Suppressor macrophage (primary cell): Measurements from ENCODE around the gene MPHOSPH9.
A peak's percentile ranks its signal among the peaks of the same experiment; 100 is the strongest.

ENCODE experiments used
- DNase-seq, 4 experiments: peaks; one replicate each; pipeline ENCODE4 v3.0.0-alpha.2; 2020 to 2022
- total RNA-seq, 17 experiments: gene quantifications; one replicate each; lab custom pipeline; 2026; ENCODE audit warnings: mixed read lengths in 6 of 17, inconsistent platforms in 3 of 17; lab: John Stamatoyannopoulos, UW

Gene MPHOSPH9, protein sequence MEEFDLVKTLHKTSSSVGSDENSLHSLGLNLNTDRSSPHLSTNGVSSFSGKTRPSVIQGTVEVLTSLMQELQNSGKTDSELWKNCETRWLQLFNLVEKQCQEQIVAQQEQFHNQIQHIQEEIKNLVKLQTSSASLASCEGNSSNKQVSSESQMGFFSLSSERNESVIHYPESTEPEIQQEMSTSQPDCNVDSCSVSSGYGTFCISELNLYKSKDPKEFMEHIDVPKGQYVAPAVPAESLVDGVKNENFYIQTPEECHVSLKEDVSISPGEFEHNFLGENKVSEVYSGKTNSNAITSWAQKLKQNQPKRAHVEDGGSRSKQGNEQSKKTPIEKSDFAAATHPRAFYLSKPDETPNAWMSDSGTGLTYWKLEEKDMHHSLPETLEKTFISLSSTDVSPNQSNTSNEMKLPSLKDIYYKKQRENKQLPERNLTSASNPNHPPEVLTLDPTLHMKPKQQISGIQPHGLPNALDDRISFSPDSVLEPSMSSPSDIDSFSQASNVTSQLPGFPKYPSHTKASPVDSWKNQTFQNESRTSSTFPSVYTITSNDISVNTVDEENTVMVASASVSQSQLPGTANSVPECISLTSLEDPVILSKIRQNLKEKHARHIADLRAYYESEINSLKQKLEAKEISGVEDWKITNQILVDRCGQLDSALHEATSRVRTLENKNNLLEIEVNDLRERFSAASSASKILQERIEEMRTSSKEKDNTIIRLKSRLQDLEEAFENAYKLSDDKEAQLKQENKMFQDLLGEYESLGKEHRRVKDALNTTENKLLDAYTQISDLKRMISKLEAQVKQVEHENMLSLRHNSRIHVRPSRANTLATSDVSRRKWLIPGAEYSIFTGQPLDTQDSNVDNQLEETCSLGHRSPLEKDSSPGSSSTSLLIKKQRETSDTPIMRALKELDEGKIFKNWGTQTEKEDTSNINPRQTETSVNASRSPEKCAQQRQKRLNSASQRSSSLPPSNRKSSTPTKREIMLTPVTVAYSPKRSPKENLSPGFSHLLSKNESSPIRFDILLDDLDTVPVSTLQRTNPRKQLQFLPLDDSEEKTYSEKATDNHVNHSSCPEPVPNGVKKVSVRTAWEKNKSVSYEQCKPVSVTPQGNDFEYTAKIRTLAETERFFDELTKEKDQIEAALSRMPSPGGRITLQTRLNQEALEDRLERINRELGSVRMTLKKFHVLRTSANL
- 12.0 to 65.0 (median 33.5) reads per million in 17 experiments for total RNA-seq

DNA sequence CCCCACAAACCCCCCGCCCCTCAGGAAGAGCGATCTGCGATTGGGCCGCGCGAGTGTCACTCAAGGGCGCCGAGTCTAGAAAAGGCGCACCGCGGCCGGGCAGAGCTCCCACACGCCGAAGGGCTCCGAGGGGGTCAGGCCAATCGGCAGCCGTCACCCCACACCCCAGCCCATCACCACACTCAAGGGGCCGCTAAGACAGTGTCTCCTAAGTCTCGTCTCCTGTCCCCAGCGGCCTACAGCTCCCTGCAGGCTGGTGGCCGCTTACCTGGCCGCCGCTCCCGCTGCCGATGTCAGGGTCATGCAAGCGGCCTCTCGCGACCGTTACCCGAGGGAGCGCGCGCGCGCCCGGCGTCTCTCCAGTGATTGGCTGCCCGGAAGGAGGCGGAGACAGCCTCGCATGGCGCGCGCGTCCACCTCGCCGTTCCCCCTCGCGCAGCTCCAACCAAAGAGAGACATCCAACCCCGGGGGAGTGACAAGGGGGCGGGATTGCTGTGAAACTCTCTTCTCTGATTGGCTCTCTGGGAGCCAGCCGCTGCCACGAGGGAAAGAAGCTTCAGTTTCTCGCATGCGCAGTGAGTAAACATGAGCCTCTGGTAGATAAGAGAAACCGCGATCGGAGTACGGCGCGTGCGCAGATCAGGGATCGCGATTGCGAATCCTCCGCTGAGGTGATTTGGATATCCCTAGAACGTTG lies at the start of gene MPHOSPH9, which contains the start of gene MTRFR:
Gene MPHOSPH9 (minus strand): TSS at position 335 of the 698 bp plus-strand sequence. CDS start 2,777 bp downstream, outside the sequence.
Gene MTRFR (plus strand): TSS at position 630 of the 698 bp plus-strand sequence. CDS start 20,239 bp downstream, outside the sequence.
- DNase-seq, result peak; percentile 99 to 100 (median 99)

DNA sequence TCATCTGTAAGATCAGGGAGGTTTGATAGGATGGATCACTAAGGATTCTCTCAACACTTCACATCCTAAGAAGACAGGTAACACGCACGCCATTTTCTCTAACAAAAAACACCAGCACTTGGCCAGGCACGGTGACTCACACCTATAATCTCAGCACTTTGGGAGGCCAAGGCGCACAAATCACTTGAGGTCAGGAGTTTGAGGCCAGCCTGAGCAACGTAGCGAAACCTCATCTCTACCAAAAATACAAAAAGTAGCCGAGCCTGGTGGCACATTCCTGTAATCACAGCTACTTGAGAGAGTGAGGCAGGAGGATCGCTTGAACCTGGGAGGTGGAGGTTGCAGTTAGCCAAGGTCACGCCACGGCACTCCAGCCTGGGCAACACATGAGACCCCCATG lies 49.2 kb upstream of the MPHOSPH9 start:
- DNase-seq, result no peak

DNA sequence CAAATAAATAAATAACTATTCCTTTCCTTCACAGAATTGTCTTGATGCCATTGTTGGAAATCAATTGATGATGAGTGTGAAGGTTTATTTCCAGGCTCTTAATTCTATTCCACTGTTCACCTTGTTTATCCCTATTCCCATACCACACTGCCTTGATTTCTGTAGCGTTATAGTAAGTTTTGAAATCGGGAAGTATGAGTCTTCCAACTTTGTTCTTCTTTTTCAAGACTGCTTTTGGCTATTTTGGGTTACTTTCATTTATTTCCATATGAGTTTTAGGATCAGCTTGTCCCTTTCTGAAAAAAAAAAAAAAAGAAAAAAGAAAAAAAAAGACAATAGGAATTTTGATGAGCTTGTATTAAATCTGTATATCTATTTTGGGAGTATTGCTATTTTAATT lies 48.0 kb upstream of the MPHOSPH9 start:
- peak in 3 of 4 experiments; percentile 15 to 53 (median 46) for DNase-seq

DNA sequence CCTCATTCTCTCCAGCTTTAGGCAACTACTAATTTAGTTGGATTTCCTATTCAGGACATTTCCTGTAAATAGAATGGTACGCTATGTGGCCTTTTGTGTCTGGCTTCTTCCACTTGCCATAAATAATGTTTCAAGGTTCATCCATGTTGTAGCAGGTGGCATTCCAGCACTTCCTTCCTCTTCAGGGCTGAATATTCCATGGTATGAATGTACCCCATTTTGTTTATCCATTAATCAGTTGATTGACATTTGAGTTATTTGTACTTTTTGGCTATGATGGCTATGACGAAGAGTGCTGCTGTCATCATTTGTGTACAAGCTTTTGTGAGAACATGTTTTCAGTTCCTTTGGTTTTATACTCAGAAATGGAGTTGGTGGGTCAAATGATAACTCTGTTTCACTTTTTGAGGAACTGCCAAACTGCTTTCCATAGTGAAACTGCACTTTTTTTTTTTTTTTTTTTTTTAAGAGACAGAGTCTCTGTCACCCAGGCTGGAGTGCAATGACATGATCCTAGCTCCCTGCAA lies 45.2 kb upstream of the MPHOSPH9 start:
- peak; percentile 58 to 90 (median 78) for DNase-seq

DNA sequence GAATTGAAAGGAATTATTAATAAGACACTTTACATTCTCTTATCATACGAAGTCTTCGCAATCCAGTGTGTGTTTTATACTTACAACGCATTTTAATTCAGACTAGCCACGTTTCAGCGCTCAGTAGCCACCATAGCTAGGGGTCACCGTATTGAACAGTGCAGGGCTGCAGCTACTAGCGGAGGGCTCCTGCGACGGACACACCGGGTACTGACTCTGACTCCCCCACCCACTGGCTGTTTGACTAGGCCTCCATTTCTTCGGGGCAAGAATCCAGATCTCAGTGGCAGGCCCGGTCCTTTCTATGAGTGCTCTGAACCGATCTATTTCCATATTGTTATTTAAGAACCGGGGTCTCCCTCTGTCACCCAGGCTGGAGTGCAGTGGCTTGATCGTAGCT lies 40.2 kb upstream of the MPHOSPH9 start:
- DNase-seq, result no peak

DNA sequence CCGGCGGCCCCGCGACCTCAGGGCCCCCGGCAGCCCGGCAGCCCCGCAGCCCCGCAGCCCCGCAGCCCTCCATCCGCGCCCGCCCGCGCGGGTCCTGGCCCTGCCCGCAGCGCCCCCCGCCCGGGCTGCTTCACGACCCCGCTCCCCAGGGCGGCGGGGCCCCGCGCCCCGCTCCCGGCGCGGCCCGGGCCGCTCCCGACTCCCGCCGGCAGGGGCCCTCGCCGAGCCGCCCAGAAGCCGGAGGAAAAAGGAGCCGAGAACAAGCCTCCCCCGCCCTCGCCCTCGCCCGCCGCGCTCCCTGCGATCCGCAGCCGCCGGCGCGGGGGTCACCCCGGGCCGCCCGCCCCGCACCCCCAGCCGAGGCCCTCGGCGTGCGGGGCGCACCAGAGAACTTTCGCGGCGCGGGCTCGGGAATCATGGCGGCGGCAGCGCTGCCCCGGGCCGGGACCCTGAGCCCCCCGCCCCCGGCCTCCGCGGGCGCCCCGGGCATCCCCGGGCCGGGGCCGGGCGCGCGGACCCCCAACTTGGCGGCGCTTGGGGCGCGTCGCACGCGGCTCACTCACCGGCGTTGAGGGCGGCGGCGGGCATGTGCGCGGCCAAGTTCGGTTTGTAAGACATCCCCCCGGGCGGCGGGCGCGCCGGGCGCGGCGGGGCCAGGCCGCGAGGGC lies 38.2 kb upstream of the MPHOSPH9 start:
- peak; percentile 75 to 92 (median 84) for DNase-seq

DNA sequence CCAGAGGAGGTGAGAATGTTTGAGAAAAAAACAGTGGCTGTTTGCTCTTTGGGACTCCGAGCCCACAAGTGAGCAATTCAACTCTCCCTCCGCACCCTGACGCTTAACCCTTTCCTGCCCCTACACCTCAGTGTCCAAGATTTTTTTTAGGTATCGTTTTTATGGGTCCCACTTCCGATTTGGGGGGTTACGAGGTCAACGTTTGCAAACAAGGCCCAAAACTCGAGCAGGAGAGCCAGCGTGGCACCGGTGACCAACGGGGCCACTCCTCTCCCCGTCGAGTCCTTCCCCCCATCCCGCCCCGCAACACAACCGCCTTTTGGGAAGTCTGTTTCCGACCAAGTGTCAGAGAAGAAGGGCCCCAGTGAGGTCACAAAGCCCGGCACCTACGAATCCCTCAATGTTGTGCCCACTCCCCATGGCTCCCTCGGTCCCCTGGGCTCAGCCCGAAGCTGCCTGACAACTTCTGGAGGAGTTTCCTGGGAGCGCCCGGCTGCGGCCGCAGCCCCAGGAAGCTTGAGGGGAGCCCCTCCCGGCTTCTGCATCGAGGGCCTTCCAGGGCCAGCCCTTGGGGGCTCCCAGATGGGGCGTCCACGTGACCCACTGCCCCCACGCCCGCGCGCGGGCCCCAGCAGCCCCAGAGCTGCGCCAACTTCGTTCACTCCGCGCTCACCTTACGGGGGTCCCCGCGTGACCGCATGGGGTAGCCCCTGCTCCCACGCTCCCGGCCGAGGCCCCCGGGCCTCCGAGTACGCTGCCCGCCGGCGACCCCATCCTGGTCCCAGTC lies 37.5 kb upstream of the MPHOSPH9 start:
- peak; percentile 49 to 69 (median 54) for DNase-seq

DNA sequence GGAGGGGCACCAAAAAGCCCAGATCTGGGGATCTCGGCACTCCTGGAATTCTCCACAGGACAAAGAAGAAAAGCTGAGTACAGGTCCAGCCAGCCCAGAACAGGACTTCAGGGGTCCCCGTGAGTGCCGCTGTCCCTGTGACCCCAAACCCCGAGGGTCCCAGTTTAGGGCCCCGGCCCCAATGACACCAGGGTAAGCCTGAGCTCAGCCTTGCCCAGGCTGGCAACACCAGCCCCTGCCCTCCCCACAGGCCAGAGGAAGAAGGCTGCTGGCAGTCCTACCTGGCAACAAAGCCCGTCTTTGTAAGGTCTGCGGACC lies 36.9 kb upstream of the MPHOSPH9 start:
- peak in 1 of 4 experiments; percentile 13 for DNase-seq

DNA sequence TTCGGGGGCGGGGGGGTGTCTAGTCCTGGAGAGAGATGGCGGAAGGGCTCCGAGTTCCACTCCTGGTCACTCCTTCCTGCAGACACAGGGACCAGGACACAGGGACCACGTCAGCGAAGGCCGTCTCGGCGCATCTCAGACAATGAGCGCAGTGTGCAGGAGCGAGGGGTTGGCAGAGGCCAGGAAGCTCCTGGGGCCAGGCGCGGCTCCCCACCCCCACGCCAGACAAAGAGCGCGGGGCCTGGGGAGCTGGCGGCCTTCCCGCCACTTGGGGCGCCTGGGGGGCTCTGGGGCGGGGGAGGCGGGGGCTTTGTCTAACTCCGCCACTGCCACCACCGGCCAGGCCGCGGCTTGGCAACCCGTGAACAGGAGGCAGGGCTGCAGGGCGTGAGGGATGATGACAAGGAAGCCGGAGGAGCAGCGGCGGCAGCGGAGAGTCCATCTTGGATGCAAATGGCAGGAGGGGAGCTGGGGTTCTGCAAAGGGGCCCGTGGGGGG lies 36.5 kb upstream of the MPHOSPH9 start:
- DNase-seq, result peak; percentile 24 to 66 (median 46)

DNA sequence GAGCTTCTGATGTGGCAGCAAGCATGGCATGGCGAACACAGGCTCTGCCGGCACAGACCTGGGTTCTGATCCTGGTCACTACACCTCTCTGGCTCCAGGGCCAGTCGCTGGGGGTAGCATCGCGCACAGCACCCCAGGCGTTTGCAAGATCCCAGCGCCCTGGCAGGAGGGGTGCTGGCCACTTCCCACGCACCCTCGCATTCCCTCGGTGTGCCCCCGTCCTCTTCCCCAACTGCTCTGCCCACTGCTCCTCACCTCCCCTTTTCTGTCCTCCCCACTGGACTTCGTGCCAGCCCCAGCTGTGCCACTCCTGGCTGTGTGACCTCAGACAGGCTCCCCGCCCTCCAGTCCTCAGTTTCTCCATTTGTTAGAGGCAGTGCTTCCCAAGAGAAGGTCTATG lies 35.9 kb upstream of the MPHOSPH9 start:
- DNase-seq, result peak in 2 of 4 experiments; percentile 15 to 31

DNA sequence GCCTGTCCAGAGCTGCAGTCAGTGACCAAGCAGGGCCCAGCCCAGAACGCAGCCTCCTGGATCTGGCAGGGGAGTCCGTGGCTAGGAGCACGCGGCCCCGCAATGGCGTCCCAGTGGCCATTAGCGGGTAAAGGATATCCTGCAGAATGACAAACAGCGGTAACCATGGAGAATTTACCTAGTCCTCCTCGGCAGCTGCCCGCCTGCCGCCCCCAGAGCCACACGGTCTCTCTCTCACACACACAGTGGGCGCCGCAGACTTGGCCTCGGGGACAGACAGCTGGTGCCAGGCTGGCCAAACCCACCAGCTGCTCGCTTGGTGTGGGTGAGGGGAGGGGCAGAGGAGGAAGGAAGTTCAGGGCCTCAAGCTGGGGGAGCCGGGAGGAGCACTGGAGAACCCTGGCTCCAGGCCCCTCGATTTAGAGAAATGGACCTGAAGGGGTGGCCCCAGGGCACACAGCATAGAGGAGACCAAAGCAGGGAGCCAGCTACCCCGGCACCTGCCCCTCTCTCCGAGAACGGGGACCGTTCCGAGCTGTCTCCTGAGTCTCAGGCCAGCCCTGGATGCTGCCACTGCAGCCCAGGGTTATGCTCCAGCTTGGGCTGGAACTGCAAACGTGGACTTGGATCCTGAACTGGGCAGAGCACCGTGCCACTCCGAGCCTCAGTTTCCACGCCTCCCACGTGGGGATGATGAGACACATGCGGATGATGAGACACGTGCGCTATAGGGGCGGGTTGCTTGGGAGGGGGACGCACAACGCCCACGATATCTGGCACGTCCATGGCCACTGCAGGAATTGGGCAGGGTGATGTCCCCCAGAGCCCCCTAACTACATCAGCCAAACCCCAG lies 35.3 kb upstream of the MPHOSPH9 start:
- DNase-seq, result peak; percentile 53 to 76 (median 68)

DNA sequence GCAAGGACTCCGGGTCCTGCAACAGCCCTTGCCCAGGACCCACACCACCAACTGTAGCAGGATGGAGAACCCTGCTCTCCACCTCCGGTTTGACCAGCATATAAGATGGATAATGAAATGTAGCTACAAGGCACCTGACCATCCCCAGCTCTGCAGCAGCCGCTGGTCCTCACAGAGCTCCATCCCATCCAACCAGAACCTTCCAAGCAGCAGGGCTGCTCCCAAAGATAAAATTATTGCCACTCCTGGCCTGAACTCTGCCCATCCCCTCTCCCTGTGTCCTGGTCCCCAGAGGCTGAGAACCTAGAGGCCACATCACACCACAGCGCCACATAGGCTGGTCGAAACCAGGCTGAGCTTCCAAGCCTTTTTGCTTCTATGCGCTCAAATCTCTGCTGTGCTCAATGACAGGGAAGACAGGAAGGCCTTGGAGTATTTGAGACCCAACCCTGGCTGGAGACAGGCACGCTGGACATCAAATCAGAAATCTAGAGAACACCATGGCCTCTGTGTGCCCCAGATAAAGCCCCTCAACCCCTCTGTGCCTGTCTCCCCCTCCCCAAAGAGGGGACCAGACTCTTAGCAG lies 34.5 kb upstream of the MPHOSPH9 start:
- DNase-seq, result no peak

DNA sequence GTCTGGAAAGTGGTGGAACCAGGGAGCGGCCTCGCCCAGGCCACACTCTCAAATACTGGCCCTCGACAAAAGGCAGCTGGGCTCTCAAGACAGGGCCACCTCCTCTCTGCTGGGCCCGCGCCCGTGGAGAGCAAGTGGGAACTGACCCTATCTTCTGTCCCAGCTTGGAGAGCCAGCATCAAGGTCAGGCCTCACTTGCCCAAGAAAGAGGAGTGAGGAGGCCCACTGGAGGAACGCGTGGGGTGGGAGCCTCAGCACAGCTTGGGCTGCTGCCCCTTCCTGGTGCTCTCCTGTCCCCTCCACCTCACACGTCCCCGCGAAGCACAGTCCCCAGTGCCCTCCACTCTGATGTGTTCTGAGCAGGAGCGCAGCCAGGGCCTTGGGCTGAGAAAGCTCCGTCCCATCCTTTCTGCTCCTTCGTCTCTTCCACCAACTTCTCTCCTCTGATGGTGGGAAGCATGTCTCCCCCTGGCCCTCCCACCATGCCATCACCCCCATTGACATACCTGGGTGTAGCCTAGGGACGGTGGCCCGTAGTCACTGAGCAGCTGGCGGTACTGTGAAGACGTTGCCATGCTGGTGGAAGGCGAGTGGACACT lies 33.8 kb upstream of the MPHOSPH9 start:
- DNase-seq, result no peak

DNA sequence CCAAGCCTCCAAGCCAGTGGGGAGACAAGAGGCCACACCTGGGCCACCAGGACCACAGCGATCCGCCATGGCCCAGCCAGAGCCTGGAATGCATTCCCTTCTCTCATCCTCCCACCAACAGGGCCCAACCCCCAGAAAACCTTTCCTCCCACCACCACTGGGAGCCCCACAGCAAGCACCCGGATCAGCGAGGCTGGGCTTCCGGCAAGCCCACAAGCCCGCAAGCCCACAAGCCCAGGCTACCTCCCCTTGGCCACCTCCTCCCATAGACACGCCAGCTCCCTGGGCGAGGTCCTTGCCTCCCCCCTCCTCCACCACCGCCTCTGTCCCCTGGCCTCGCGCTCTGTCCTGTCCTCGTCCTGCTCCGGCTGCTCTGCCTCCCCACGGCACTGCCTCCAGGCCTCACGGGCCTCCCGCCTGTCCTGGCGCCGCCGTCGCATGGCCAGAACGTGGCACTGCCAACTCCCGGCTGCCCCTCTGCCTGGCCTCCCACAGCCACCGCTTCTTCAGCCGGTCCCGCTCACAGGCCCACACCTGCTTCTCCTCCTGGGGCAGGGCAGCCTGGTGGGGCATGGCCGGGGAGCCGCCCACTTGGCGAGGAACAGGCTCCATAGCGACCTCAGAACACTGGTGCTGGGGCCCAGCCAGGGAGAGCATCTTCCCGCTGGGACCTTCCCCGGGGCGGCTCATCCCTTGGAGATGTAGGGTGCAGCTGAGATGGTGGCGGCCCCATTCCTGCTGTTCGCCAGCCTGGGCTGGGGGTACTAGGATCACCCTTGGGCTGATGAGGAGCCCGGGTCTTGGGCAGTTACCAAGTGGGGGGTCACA lies 33.1 kb upstream of the MPHOSPH9 start:
- DNase-seq, result no peak

DNA sequence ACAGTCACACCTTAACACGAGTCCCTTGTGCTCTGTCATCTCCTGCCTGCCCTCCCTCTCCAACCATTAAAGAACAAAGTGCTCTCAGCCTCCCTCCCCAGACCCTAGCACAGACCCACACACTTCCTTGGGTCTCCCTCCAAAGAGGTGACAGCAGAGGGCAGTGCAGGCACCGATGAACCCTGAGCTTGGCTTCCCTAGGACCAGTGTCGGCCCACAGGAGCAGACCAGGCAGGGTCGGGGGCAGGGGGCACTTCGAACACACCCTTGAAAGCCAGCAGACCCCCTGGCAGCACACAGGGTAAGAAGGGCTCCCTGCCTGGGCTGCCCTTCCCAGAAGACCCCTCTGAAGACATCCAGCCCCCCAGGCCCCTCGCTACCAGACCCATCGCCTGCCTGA lies 31.7 kb upstream of the MPHOSPH9 start:
- DNase-seq, result peak in 3 of 4 experiments; percentile 8 to 34 (median 25)

DNA sequence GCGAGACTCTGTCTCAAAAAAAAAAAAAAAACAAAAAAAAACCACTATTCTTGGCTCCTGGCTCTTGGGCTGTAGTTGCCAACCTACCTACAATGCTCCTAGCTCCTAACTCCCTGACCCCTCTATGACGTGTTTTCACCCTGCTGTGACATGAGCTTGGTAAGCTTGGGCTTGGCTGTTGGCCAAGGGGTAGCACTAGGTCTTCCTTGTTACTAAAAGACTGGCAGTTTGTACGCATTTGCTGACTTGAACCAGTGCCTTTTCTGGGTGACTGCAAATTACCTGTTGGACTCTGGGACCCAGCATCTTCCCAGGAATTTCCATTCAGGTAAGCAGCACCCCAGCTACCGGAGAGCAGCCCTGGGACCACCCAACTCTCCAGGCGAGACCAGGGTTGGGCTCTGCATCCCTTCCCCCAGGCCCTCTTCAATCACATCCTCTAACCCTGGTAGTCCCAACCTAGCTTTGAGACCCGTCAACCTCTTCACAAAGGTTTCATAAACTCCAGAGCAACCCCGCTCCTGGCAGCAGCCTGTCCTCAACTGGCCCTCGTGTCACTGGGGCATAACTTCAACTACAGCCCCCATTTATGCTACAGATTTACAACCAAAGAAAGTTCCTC lies 30.4 kb upstream of the MPHOSPH9 start:
- DNase-seq, result no peak

DNA sequence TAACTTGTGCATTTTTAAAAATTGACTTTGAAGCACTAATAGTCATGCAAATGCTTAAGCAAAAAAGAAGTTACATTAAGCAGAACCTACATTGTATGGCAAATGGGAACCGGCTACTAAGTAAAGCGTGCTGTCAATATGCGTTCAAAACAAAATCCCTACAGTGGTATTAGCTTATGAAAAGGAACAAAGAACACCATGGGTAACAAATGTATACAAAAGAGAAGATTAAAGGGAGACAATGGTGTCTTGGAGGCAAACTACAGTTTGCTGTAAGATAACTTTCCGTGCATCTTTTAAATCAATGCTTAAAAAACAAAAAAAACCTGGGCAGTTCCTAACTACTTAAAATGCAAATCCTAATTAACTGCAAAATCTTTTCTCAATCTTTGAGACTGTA lies 28.3 kb upstream of the MPHOSPH9 start:
- no peak for DNase-seq
